AG09309 (cell line): Measurements from ENCODE around the gene CYP2A6.
"Not testable (repeated sequence)": the region's sequence is repeated elsewhere in the genome, so short reads cannot be mapped to it uniquely, and the experiment has no call there.

ENCODE experiments used
- DNase-seq: peaks from one replicate; pipeline ENCODE4 v3.0.0-alpha.2; 2010; ENCODE audit warnings: low read depth
- H3K4me3 ChIP-seq: 2 replicates; pipeline ENCODE4 v1.5.1; 2011; ENCODE audit warnings: mild to moderate bottlenecking, low read depth, low read length, moderate library complexity; ENCODE audit not compliant: control insufficient read depth
- CTCF ChIP-seq: IDR thresholded peaks from 2 replicates; pipeline ENCODE4 v1.5.1; 2011; ENCODE audit warnings: mild to moderate bottlenecking, low read depth, low read length, inconsistent platforms; ENCODE audit not compliant: insufficient read depth, control insufficient read depth; ENCODE audit errors: missing control alignments

CYP2A6 gene

GRCh38 chr19:40824916-40825315, 25.3 kb downstream of the CYP2A6 start:
- not testable (repeated sequence) for H3K4me3 ChIP-seq, DNase-seq

- not testable (repeated sequence) for DNase-seq, H3K4me3 ChIP-seq
Observed at GRCh38 chr19:40822704-40823553, 27.3 kb downstream of the CYP2A6 start.

GRCh38 chr19:40822161-40822560, 28.1 kb downstream of the CYP2A6 start:
- H3K4me3 ChIP-seq = no peak overlapping the region
- no peak for TF ChIP-seq CTCF
- no peak for DNase-seq

- not testable (repeated sequence) for H3K4me3 ChIP-seq, DNase-seq
- peak; percentile 66 for TF ChIP-seq CTCF
Observed at GRCh38 chr19:40819479-40820234, 30.6 kb downstream of the CYP2A6 start.

- DNase-seq, H3K4me3 ChIP-seq: not testable (repeated sequence)
- peak; percentile 39 for TF ChIP-seq CTCF
Observed at GRCh38 chr19:40818480-40819399, 31.5 kb downstream of the CYP2A6 start.

- no peak for TF ChIP-seq CTCF
- H3K4me3 ChIP-seq = no peak overlapping the region
- no peak for DNase-seq
Observed at GRCh38 chr19:40815223-40815622, 35.0 kb downstream of the CYP2A6 start.

GRCh38 chr19:40813182-40813581, 37.1 kb downstream of the CYP2A6 start:
- no peak overlapping the region for H3K4me3 ChIP-seq
- no peak for DNase-seq
- no peak for TF ChIP-seq CTCF

- H3K4me3 ChIP-seq, DNase-seq: not testable (repeated sequence)
Observed at GRCh38 chr19:40812571-40812970, 37.7 kb downstream of the CYP2A6 start.
